Superior temporal gyrus (tissue), 1 donor: ENCODE data around the gene RNF227.

Experiments
- DNase-seq: peaks from one replicate; pipeline ENCODE4 v3.0.0-alpha.2; 2016; ENCODE audit errors: extremely low spot score

RNF227 gene

GRCh38 chr17:7930841-7931631 is 14.9 kb upstream of the RNF227 start:
- no peak for DNase-seq

- DNase-seq = peak; percentile 78
Observed at GRCh38 chr17:7929158-7930023, 13.3 kb upstream of the RNF227 start, which contains the start of gene KCNAB3. TSS of gene KCNAB3 (minus strand) at chr17:7929856. CDS start at chr17:7929435, 421 bp downstream.

GRCh38 chr17:7927596-7927995 is 11.5 kb upstream of the RNF227 start:
- DNase-seq = no peak

GRCh38 chr17:7922845-7923628 is 6.9 kb upstream of the RNF227 start:
- peak; percentile 78 for DNase-seq

- DNase-seq = no peak
Observed at GRCh38 chr17:7922269-7922844, 6.3 kb upstream of the RNF227 start.

GRCh38 chr17:7916808-7917207 is 719 bp upstream of the RNF227 start:
- no peak for DNase-seq

- no peak for DNase-seq
Observed at GRCh38 chr17:7916385-7916682, 245 bp upstream of the RNF227 start.

GRCh38 chr17:7915179-7915610 is 894 bp downstream of the RNF227 start:
- DNase-seq = peak; percentile 62

- peak; percentile 76 for DNase-seq
Observed at GRCh38 chr17:7912927-7913524, 3.1 kb downstream of the RNF227 start.

GRCh38 chr17:7911116-7911515 is 5.0 kb downstream of the RNF227 start:
- DNase-seq = no peak

- no peak for DNase-seq
Observed at GRCh38 chr17:7910711-7911110, 5.4 kb downstream of the RNF227 start.

- no peak for DNase-seq
Observed at GRCh38 chr17:7910281-7910680, 5.8 kb downstream of the RNF227 start.

GRCh38 chr17:7909089-7909488 is 7.0 kb downstream of the RNF227 start:
- no peak for DNase-seq

- DNase-seq = no peak
Observed at GRCh38 chr17:7903154-7904103, 12.7 kb downstream of the RNF227 start.

- peak; percentile 82 for DNase-seq
Observed at GRCh38 chr17:7897773-7898172, 18.3 kb downstream of the RNF227 start.

GRCh38 chr17:7897090-7897489 is 19.0 kb downstream of the RNF227 start:
- DNase-seq = no peak

- no peak for DNase-seq
Observed at GRCh38 chr17:7894866-7895265, 21.2 kb downstream of the RNF227 start.

GRCh38 chr17:7894226-7894625 is 21.9 kb downstream of the RNF227 start:
- DNase-seq = no peak

GRCh38 chr17:7893187-7893880 is 22.8 kb downstream of the RNF227 start:
- DNase-seq = no peak
